Erythroblast (primary cell): ENCODE data around the gene CD164L2.
"Not testable (repeated sequence)": the region's sequence is repeated elsewhere in the genome, so short reads cannot be mapped to it uniquely, and the experiment has no call there.

ENCODE experiments used
- GATA1 ChIP-seq: IDR thresholded peaks from 2 replicates; pipeline ENCODE4 v1.6.1; 2011; ENCODE audit warnings: low read depth, mild to moderate bottlenecking, control low read depth, low read length, moderate library complexity
- POLR2A ChIP-seq: IDR thresholded peaks from 2 replicates; pipeline ENCODE4 v1.6.1; 2011; ENCODE audit warnings: mild to moderate bottlenecking, low read length

DNA sequence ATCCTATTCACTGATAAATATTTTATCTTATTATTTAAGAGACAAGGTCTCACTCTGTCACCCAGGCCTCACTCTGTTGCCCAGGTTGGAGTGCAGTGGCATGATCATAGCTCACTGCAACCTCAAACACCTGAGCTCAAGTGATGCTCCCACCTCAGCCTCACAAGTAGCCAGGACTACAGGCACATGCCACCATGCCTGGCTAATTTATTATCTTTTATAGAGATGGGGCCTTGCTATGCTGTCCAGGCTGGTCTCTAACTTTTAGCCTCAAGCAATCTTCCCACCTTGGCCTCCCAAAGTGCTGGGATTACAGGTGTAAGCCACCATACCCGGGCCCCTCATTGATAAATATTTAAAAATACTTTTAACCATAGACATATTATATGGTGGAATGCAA lies 49.6 kb upstream of the CD164L2 start:
- not testable (repeated sequence) for TF ChIP-seq POLR2A, GATA1
